IMR-90 (cell line): ENCODE results near the gene ALK.

Experiments
- BHLHE40 ChIP-seq: fragments of 150-350 bp; IDR thresholded peaks from 2 replicates; pipeline ENCODE4 v1.6.1; 2016; ENCODE audit warnings: mild to moderate bottlenecking, low read depth, low read length
- CEBPB ChIP-seq: IDR thresholded peaks from 2 replicates; pipeline ENCODE4 v1.6.1; 2012; ENCODE audit warnings: low read depth, low read length, improper control_type of control experiment
- MXI1 ChIP-seq: IDR thresholded peaks from 2 replicates; pipeline ENCODE4 v1.6.1; 2012; ENCODE audit warnings: low read depth, mild to moderate bottlenecking, low read length, moderate library complexity, borderline replicate concordance
- POLR2A ChIP-seq: IDR thresholded peaks from 2 replicates; pipeline ENCODE4 v1.6.1; 2012; ENCODE audit warnings: mild to moderate bottlenecking, low read depth, low read length
- RAD21 ChIP-seq: IDR thresholded peaks from 2 replicates; pipeline ENCODE4 v1.6.1; 2012; ENCODE audit warnings: low read length, improper control_type of control experiment
- RFX5 ChIP-seq: IDR thresholded peaks from 2 replicates; pipeline ENCODE4 v1.8.0; 2012; ENCODE audit warnings: low read depth, mild to moderate bottlenecking, low read length, moderate library complexity
- TF ChIP-seq, protein P1 (sequence below): fragments of 150-350 bp; IDR thresholded peaks from 2 replicates; pipeline ENCODE4 v1.6.1; 2016; ENCODE audit warnings: low read depth, mild to moderate bottlenecking, low read length, moderate library complexity, borderline replicate concordance
- TF ChIP-seq, protein P2 (sequence below): conservative IDR thresholded peaks from 2 replicates; pipeline ENCODE4 v1.5.1; 2012; ENCODE audit warnings: mild to moderate bottlenecking, low read depth, low read length, improper control_type of control experiment
- TF ChIP-seq, protein P3 (sequence below): fragments of 150-350 bp; IDR thresholded peaks from 2 replicates; pipeline ENCODE4 v1.6.1; 2017; ENCODE audit warnings: mild to moderate bottlenecking, antibody characterized with exemption, low read length, low read depth

DNA sequence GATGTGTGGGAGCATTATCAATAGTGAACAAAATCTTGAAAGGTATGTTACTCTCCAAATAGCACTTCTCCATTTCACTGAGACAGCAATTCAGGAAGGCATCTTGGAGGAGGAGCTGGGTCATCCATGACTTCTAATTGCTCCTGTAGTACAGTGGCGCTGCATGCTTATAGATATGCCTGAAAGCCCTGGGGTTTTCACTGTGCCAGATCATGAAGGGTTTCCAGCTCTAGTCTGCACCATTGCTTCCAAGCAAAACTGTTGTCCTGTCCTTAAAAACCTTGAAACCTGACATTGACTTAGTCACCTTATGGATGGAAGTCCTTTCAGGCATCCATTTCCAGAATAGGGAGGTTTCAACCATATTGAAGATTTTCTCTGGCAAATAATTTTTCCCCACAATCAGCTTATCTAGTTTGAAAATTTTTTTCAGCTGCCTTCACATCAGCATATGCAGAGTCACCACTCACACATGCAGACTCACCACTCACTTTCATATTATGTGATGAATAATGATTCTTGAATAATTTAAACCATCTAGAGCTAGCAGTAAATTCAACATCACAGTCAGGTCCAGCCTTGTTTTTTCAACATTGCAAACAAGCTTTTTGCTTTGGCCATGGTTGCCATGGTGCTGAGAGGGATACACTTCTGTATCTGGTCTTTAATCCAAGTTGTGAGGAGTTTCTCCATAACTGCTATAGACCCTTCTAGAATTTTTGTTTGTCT lies 509.0 kb downstream of the ALK start:
- TF ChIP-seq, protein P1, sequence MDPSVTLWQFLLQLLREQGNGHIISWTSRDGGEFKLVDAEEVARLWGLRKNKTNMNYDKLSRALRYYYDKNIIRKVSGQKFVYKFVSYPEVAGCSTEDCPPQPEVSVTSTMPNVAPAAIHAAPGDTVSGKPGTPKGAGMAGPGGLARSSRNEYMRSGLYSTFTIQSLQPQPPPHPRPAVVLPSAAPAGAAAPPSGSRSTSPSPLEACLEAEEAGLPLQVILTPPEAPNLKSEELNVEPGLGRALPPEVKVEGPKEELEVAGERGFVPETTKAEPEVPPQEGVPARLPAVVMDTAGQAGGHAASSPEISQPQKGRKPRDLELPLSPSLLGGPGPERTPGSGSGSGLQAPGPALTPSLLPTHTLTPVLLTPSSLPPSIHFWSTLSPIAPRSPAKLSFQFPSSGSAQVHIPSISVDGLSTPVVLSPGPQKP = no peak
- TF ChIP-seq, protein P2, sequence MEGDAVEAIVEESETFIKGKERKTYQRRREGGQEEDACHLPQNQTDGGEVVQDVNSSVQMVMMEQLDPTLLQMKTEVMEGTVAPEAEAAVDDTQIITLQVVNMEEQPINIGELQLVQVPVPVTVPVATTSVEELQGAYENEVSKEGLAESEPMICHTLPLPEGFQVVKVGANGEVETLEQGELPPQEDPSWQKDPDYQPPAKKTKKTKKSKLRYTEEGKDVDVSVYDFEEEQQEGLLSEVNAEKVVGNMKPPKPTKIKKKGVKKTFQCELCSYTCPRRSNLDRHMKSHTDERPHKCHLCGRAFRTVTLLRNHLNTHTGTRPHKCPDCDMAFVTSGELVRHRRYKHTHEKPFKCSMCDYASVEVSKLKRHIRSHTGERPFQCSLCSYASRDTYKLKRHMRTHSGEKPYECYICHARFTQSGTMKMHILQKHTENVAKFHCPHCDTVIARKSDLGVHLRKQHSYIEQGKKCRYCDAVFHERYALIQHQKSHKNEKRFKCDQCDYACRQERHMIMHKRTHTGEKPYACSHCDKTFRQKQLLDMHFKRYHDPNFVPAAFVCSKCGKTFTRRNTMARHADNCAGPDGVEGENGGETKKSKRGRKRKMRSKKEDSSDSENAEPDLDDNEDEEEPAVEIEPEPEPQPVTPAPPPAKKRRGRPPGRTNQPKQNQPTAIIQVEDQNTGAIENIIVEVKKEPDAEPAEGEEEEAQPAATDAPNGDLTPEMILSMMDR = no peak
- TF ChIP-seq RFX5 (no peak), POLR2A (no peak), BHLHE40 (no peak), CEBPB (no peak), RAD21 (no peak), MXI1 (no peak)
- TF ChIP-seq, protein P3, sequence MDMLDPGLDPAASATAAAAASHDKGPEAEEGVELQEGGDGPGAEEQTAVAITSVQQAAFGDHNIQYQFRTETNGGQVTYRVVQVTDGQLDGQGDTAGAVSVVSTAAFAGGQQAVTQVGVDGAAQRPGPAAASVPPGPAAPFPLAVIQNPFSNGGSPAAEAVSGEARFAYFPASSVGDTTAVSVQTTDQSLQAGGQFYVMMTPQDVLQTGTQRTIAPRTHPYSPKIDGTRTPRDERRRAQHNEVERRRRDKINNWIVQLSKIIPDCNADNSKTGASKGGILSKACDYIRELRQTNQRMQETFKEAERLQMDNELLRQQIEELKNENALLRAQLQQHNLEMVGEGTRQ = no peak
